GM21526 (cell line): ENCODE results near the gene GABRA5.
"Not testable (repeated sequence)": the region's sequence is repeated elsewhere in the genome, so short reads cannot be mapped to it uniquely, and the experiment has no call there.

ENCODE experiments used
- ATAC-seq: cut with Tn5 transposase; IDR thresholded peaks from one replicate; pipeline ENCODE4 v1.9.1; 2021; ENCODE audit warnings: moderate library complexity; ENCODE audit not compliant: unreplicated experiment, low FRiP score

Gene GABRA5

DNA sequence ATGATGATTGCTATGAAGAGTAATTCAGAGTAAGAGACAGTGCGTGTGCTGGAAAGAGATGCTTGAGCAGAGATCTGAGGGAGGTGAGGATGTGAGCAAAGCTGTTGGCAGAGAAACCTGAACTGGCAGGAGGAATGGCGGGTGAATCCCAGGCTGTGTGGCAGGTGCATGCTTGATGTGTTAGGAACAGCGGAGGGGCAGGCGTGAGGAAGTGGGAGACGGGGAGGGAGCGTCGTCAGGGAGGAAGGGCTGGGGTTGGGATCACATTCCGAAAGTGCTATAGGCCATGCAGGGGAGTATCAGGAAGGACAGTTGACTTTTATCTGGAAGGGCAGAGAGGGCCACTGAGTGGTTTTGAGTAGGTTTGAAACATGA lies 8.6 kb downstream of the GABRA5 start:
- no peak for ATAC-seq

GRCh38 chr15:26877831-26878230 lies 11.0 kb downstream of the GABRA5 start:
- no peak for ATAC-seq

GRCh38 chr15:26879706-26880105 lies 12.8 kb downstream of the GABRA5 start:
- no peak for ATAC-seq

- no peak for ATAC-seq
Measured at GRCh38 chr15:26882112-26882511, 15.2 kb downstream of the GABRA5 start.

DNA sequence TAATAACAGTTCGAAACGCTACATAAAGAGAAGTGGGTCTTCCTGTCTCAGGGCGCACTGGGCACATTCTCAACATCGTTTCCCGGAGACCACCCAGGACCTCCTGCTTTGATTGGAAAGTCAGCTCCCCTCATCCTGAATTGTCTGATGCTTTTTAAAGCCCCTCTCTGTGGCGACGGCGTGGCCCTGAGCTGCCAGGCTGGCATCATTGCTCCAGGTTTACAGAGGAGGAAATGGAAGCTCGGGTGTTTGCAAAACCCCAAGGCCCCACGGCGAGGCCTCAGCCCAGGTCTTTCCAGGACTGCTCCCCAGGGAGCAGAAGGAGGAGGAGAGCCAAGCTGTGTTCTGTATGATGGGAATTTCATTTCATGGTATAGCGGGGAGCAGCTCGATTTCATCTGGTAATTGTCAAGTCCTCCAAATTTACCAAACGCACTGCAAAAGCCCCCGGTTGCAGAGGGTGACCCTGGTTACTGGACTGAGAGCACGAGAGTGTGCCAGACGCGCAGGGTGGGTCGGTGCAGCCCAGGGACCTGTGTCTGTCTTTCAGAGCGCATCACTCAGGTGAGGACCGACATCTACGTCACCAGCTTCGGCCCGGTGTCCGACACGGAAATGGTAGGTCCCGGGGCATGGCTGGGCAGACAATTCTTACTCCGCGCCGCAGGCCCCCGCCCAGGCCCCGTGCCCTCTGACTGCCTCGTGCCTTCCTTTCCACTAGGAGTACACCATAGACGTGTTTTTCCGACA lies 15.9 kb downstream of the GABRA5 start:
- no peak for ATAC-seq

DNA sequence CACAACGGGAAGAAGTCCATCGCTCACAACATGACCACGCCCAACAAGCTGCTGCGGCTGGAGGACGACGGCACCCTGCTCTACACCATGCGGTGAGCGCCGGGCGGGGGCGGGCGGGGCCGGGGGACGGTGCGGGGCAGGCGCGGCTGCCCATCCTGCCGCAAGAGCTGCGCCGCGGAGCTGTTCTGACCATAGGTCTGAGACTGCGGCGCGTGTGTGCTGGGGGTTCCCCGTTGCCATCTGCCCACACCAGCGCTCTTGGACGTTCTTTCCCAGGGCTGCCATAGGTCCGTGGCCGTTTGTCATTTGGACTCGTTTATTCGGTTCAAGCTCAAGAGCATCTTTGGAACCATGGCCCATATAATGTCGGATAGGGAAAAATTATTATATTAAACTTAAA lies 16.6 kb downstream of the GABRA5 start:
- no peak for ATAC-seq

DNA sequence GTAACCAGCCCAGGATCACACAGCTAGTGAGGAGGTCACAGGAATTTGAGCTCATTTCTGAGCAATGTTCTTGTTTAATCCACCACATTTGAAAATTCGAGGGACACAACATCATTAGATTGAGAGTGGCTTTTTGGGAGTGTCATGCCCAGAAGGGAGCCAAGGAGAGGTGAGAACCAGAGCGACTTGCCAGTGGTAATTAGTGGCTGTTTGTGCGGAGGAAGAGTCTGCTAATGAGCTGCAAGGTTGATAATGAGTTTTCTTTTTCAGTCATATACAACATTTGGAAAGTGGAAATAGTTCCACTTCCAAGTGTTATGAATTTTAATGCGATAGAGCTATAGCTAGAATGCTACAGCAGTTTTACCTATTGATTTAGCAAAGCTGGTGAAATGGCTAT lies 19.7 kb downstream of the GABRA5 start:
- ATAC-seq = no peak

GRCh38 chr15:26887926-26888666 lies 21.2 kb downstream of the GABRA5 start:
- no peak for ATAC-seq

DNA sequence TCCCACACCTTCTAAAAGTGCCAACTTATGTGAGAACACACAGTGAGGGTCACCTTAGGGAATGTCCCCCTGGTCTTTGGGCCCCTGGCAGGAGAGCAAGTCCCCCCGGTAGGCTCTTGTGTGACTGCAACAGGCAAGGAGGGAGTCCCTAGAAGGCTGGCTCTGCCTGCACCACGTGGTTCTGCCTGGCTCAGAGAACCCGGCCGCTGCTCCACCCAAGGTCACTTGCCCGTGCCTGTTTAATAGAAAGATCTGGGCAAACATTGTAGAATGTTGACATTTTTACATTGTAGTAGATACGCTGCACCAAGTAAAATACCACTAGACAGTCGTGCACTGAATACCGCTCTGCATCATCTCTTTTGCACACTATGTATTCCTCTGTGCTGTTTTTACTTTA lies 21.9 kb downstream of the GABRA5 start:
- ATAC-seq = no peak

DNA sequence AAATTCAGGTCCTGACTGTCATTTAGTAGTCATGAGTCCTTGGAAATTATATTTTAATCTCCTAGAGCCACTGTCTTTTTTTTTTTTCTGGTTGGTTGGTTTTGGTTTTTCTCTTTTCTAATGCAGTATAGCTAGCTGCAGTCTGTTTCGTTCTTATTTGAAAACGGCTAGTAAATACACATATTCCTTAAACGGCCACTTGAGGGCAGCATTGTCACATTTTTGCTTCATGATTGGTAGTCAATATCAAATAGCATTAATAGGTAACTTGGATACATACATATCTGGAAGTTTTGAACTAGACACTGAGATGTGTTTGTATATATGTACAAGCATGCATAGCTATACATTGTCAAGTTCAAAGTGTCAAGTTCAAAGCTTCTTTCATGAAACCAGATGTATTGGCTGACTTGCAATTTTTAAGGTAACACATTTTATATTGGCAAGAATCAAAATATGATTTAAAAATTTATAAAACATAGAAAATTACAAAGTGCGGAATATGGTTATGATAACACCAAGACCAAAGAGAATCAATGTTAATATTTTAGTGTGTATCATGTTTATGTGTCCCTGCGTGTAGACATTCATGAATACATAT lies 22.5 kb downstream of the GABRA5 start:
- ATAC-seq = no peak

- no peak for ATAC-seq
Measured at GRCh38 chr15:26890451-26890850, 23.6 kb downstream of the GABRA5 start.

DNA sequence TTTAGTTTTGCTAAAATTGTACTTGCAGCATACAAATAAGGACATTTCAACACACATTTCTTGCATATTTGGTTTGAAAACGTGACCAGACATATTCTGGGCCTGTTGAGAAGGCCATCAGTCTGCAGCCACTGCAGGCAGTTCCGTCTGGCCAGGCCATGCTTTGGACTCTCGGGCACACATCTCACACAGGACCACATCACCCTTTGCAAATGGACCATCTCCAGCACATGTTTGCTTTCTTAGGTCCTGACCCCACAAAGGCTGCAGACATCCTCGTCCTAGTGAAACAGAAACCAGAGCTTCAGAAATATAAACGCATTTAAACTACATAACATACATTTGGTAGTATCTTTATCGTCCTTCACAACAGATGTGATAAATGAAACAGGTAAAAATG lies 24.1 kb downstream of the GABRA5 start:
- ATAC-seq = no peak

- ATAC-seq = no peak
Measured at GRCh38 chr15:26891448-26892181, 24.8 kb downstream of the GABRA5 start.

DNA sequence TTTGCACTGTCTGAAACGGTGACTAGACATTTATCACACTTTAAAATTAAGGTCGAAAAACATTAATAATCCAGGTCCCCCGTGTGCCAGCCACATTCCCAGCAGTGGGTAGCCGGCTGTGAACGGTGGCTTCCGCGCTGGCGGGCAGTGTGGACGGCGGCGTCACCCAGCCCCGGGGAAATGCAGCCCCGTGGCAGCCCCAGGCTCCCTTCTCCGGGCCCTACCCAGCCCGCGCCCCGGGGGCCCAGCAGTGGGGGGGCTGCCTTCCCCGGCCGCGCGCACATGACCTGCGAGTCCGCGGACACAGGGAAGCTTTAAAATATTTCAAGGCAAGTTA lies 25.3 kb downstream of the GABRA5 start:
- no peak for ATAC-seq

DNA sequence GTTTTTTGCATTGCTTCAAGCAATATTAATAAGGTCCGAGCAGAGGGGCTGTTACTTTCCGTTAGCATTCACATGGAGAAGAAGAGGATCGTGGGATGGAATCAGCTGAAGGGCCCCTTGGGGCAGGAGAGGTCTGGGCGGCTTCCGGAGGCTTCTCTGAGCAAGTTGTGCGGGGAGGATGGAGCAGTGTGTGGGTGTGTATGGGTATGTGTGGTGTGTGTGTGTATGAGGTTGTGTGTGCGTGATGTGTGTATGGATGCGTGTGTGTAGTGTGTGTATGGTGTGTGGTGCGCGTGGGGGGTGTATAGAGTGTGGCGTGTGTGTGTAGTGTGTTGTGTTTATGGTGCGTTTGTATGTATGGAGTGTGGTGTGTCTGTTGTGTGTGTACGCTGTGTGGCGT lies 25.8 kb downstream of the GABRA5 start:
- ATAC-seq = no peak

DNA sequence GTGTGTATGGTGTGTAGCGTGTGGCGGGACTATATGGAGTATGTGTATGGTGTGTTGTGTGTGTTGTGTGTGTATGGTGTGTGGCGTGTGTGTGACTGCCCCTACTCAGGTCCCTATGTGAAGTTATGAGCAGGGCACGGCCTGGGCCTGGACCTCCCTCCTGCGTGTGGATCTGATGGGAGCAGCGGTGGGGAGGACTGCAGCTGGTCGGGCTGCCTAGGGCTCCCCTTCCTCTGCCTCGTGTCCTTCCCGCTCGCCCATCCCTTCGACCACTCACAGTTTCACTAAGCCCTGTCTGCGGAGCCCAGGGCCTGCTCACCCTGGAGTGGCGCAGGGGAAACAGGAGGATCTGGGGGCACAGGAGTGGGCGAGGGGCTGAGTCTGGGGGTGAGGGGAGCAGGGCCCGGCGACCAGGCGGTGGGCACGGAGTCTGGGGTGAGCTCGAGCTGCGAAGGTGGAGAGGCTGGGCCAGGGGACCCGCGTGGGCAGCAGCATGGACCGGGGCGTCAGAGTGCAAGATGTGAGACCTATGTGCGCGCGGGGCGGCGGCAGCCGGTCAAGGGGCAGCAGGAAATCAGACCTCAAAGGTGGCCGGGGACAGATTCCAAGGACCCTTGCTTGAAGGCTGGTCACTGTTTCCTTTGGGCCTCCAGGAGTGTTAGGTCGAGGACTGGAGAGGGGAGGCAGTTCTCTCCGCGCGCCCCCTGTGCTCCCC lies 26.6 kb downstream of the GABRA5 start:
- ATAC-seq = no peak

DNA sequence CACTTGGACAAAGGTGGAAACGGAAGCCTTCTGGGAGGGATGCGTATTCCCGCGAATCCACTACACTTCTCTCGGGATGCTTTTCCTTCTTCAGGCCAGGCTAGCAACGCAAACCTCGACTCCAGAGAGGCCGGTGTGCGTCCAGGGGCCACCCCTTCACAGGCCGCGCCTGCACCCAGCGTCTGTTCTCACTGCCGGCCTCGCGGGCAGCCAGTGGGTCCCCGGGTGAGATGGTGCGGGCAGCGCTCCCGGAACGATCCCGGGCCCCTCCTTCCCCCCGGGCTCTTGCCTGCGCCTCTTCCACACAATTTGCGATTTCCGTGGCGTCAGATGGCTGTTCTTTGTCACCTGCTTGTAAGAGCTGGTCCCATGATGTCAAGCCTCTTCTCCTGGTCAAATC lies 27.3 kb downstream of the GABRA5 start:
- no peak for ATAC-seq

DNA sequence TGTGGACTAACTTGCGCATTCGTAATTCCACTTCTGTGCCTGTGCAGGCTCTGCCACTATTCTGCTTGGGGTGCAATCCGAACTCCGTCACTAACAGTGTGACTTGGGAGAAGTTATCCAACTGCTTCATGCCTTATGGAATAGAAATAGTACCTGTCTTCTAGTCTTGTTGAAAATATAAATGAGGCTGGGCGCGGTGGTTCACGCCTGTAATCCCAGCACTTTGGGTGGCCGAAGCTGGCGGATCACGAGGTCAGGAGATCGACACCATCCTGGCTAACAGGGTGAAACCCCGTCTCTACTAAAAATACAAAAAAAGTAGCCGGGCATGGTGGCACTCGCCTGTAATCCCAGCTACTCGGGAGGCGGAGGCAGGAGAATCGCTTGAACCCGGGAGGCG lies 28.5 kb downstream of the GABRA5 start:
- ATAC-seq = not testable (repeated sequence)

- no peak for ATAC-seq
Measured at GRCh38 chr15:26899658-26900057, 32.8 kb downstream of the GABRA5 start.

GRCh38 chr15:26901041-26901440 lies 34.2 kb downstream of the GABRA5 start:
- ATAC-seq = no peak

DNA sequence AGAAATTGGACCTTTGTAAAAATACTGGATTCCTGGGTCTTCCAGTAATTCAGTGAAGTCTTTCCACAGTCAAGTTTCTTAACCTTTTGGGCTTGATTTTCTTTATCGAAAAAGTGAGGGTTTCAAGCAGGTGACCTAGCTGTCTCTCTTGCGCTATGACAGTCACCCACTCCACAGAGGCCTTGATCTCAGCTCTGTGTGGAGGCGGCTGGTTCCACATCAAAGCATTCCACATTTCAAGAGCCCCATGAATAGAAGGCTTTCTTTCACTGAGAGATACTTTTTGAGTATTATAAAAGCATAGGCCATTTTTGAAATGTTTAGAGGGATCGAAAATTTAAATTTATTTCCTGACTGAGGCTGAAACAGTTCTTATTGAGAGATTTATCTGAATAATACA lies 43.9 kb downstream of the GABRA5 start:
- no peak for ATAC-seq
